ENCODE data around the gene TLL2.

TLL2 gene

GRCh38 chr10:96384506-96384905 lies 129.2 kb downstream of the TLL2 start:
- no peak for DNase-seq

GRCh38 chr10:96380821-96381220 lies 132.9 kb downstream of the TLL2 start:
- no peak for DNase-seq

- DNase-seq: no peak
These were observed 134.0 kb downstream of the TLL2 start for GRCh38 chr10:96379758-96380157.

DNA sequence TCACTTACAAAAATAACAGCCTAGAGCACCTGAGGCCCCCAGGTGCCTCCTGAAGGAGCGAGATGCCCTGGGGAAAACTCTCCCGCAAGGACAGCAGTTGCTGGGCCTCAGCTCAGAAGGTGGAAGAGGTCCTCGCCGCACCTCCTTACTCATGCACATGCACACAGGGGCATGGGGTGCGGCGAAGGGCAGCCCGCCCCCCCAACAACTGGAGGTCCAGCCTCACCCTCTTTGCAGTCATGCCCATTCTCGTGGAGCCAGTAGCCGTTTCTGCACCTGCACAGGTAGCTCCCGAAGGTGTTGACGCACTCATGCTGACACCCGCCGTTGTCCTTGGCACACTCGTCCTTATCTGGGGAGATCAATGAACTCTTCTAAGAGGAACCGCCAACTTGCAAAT lies 135.0 kb downstream of the TLL2 start:
- DNase-seq: no peak

- no peak for DNase-seq
These were observed 135.9 kb downstream of the TLL2 start for GRCh38 chr10:96377816-96378294.

DNA sequence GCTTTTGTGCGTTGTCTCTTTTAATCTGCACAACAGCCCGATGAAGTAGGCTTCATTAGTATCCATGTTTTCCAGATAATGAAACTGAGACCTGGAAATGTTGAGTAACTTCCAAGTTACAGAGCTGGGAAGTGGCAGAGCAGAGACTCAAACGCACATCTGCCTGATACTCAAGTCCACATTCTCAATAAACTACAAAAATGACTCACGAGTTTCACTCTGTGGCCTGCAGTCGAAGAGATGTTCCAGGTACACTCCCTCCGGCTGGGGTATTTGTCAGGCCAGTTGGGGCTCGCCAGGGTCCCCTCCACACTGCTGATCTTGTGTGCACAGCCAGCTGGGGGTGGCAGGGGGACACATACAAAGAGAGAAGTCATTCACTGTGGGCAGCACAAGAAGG lies 137.2 kb downstream of the TLL2 start:
- no peak for DNase-seq

- peak; percentile 91 for DNase-seq
These were observed 138.5 kb downstream of the TLL2 start for GRCh38 chr10:96374985-96375830.

DNA sequence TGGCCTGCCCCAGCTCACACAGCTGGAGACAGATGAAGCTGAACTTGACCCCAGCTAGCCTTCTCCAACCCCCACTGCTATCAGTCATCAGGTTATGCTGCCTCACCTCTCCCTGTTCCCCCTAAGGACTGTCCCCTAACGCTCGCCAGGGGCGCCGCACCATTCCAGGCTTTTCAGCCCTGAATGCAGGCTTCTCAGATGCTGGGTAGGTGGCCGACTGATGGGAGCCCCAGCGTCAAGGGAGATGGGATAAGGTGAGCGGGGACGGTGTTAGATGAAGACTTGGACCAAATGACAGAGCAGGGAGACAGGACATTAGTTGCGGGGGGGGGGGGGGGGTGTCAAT lies 139.1 kb downstream of the TLL2 start:
- DNase-seq: no peak

DNA sequence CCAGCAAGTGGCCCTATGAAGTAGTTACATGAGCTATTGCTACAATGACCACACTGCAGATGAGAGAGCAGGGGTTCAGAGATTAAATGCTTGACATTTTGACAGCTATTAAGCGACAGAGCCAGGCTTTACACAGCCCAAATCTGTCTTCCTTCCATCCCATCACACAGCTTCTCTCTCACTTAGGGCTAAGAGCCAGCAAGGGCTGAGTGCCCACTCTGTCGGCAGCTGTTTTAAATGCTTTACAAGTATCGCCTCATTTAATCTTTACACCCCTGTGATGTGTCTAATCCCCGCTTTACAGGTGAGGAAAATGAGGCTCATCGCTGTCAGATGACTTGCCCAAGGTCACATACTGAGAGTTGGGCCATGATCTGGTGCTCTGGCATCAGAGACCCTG lies 139.7 kb downstream of the TLL2 start:
- no peak for DNase-seq

DNA sequence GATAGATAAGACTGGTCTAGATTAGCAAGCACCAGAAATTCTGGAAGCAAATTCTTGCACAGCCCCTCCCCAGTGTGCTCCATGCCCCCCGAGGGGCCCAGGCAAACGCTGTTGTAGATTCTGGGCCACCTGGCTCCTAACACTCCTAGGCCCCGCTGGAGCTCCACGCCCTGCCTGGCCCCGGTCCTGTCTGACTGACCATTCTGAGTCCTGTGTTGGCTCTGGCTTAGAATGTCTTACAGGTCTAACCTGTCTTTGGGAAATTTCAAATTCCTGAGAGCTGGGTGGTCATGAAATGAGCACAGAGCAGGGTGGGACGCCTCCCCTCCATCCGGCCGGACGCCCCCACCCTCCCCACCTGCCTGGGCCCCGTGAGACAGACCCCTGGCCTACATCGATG lies 142.4 kb downstream of the TLL2 start:
- DNase-seq: no peak

DNA sequence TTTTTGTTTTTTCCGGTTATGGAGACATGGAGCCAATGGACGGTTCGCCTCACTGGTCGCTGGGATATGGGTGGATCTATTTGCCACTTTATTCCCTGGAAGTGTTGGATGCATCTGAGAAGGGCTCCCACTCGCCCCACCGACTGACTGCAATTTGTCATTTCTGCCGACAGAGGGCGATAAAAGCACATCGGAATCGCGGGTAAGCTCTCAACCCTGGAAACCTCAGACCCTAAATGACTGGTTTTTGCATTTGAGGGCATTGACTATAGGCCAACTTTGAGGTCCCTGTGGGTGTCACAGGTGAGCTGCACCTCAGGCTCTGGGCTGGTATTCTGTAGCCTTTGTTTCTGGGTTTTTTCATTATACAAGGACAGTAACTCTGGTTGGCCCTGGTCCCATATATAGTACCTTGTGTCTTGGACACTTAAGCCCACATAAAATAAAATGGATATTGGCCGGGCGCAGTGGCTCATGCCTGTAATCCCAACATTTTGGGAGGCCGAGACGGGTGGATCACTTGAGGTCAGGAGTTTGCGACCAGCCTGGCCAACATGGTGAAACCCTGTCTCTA lies 143.1 kb downstream of the TLL2 start:
- DNase-seq: peak; percentile 71

GRCh38 chr10:96369890-96370583 lies 143.7 kb downstream of the TLL2 start:
- DNase-seq: no peak

GRCh38 chr10:96368971-96369370 lies 144.8 kb downstream of the TLL2 start:
- no peak for DNase-seq

DNA sequence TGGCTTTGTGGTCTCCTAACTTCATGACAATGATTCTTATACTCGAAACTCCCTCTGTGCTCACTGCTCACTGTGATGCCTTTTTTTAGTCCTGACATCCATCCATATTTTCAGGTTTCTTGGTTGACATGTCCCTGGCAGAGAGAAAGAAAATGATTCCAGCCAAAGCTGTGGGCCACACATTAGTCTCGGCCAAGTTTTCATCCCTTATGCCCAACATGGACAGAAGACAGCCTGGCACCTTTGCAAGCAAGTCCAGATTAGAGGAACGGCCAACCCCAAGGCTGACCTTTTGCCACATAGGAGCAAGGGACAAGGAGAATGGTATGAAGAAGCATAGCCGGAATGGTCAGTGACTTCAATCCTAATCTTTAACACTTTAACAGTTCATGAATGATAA lies 146.3 kb downstream of the TLL2 start:
- no peak for DNase-seq

GRCh38 chr10:96366508-96366907 lies 147.2 kb downstream of the TLL2 start:
- DNase-seq: no peak

DNA sequence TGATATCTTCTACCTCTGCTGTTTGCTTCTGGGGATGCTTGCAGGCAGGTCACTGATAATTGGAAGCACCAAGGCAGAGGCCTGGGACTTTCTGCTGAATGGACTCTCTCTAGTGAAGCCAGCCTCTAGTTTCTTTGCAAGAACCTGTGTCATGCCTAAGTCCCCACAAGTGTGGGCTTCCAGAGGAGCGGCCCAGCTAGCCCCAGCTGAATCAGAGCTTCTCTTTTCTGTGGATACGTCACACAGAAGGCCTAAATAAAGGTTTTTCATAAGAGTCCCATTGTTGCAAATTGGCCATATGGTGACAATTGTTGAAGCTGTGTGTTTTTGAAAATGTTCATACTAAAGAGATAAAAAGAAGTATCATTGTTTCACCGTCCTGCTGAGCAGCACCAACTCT lies 148.2 kb downstream of the TLL2 start:
- no peak for DNase-seq

DNA sequence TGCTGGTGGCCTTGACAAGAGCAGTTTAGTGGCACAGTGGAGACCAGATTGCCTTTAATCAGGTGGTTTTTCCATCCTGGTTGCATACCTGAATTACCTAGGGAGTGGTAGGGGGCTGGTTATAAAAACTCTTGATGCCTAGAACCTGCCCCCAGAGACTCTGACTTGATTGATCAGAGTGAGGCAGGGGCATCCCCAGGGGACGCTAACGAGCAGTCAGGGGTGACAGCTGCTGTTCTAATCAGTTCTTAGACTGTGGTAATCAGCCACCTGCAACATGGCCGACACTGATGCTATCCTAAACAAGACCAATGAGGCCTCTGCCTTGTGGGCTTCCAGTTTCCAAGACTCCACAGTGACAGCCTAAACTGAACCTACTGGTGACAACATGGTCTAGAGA lies 153.0 kb downstream of the TLL2 start:
- no peak for DNase-seq

DNA sequence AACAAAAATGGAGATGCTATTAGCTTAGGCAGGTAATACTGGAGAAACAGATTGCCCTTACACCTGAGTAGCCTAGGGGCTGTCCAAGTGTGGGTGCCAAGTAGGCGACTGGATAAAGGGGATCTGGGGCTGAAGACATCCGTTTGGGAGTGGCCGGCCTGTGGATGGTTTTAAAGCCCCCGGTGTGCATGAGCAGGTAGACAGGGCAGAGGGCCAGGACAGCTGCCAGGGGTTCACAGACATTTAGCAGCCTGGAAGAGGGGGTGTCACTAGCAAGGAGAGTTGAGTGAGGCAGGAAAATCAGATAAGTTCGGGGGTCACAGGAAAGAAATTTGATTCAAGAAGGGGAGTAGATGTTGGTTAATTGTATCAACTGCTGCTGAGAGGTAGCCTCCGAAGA lies 153.4 kb downstream of the TLL2 start:
- no peak for DNase-seq

- no peak for DNase-seq
These were observed 154.1 kb downstream of the TLL2 start for GRCh38 chr10:96359616-96360015.

GRCh38 chr10:96358851-96359540 lies 154.7 kb downstream of the TLL2 start, which contains the start of gene OPALIN:
Gene OPALIN, minus strand, starts transcription at chr10:96359002. Its CDS starts 106 bp downstream, at chr10:96358896.
- DNase-seq: no peak

DNA sequence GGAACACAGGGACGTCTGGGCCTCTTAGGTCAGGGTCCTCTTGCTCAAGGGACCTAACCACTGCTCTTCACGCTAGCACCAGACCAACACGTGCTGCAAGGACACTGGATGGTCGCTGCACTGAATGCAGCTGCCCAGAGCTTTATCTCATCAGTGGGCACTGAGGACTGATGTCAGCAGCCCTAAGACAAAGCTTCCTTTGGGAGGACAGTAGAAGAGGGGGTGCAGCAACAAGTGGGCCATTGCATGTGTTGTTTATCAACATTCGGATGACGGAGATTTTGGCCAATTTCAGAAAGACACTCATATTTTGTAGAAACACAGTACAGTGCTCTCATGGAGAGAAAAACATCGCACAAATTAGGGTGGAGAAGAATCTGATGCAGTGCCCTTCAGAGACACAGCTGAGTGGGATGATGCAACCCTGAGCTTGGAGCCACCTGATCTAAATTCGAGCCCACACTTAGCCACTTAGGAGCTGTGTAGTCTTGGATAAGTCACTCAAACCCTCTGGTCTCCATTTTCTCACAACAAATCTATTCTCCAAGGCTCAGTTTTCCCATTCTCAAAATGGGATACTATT lies 156.6 kb downstream of the TLL2 start:
- DNase-seq: no peak

GRCh38 chr10:96352582-96352981 lies 161.1 kb downstream of the TLL2 start:
- DNase-seq: no peak

DNA sequence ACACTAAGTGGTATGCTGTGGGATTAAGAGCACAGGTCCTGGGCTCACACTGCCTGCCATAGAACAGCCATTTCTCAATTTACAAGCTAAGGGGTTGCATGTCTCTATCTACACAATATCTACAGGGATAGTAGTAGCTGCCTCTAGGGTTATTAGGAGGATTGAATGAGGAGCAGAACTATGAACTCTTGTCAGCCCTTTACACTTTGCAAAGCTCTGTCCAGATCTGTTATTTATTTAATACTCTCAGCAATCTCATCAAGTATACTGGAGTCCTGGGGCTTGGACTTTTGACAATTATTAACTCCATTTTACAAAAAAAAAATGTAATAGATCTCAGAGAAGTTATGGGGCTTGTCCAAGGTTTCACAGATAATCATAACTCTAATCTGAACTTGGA lies 161.7 kb downstream of the TLL2 start:
- no peak for DNase-seq
